Stimulated activated CD4-positive, alpha-beta T cell treated with anti-CD3 and anti-CD28 coated beads, Interleukin-4, amount 100 ng/mL, for 1 hour (primary cell): ENCODE results near the gene FOXP1.

Source experiments
- DNase-seq: peaks from one replicate; pipeline ENCODE4 v3.0.0-alpha.2; 2020

FOXP1 gene

DNA sequence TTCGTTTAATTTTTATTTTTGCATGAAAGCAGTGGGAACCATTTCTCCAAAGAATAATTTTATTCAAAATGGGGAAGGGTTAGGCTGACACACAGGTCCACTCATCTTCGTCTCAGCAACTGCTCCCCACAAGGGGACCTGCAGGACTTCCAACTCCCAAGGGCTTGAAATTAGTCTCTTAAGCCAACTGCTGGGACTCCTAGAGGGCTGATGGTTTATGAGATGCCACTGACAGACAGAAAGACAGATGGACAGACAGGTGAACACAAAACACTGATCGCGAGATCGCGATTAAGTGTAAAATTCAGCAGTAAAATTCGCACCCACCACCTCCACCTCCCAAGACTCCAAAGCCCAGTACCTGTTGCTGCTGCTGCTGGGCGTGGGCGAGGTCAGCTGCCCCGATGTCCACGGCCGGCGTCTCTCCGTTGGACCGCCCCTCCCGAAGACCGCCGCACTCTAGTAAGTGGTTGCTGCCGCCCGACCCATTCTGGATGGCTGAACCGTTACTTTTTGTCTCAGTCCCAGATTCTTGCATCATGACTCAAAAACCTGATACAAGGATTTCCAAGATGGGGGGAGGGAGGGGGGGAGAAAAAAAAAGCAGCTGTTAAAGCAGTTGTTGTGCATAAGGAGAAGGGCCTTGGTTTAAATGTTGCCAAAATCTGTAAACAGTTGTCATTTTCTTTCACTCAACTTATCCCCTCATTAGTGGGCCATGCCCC lies 385.5 kb downstream of the FOXP1 start:
- DNase-seq, result no peak

DNA sequence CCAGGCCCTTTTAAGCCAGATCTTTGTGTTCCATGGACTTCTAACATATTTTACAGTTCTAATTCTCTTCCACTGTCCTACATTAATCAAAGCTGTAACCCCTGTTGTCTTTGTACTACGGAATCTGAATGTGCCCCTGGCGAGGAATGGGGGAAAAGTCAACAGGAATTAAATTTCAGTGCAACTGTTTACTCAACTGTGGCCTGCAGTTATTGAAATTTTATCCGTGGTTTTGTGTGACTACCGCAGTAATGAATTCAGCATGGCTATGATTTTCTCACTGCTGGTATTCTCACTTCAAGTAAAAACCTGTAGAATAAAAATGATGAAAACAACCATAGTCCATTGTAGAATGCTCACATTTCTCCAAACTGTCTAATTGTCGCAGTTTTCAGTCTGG lies 388.0 kb downstream of the FOXP1 start:
- DNase-seq, result no peak

- no peak for DNase-seq
These were observed 388.7 kb downstream of the FOXP1 start for GRCh38 chr3:71194785-71195184.

GRCh38 chr3:71191031-71191482 lies 392.5 kb downstream of the FOXP1 start:
- no peak for DNase-seq

GRCh38 chr3:71189480-71189879 lies 394.0 kb downstream of the FOXP1 start:
- DNase-seq, result no peak

DNA sequence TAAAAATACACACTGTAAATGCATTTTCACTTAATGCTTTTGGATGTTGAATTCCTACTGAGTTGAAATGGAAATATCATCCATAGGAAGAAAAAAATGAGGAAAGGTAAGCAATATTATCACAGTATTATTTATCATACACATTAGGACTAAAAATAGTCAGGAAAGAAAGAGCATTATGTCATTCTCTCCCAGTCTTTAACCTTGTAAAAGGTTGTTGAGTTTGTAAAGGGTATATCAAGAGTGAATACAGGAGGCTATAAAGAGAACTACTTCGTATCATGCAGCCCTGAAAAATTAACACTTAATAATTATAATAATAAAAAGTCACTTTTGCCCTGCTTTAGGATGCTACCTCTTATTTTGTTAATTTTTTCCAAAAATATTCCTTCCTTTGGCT lies 395.8 kb downstream of the FOXP1 start:
- no peak for DNase-seq

- no peak for DNase-seq
These were observed 396.7 kb downstream of the FOXP1 start for GRCh38 chr3:71186801-71187200.

DNA sequence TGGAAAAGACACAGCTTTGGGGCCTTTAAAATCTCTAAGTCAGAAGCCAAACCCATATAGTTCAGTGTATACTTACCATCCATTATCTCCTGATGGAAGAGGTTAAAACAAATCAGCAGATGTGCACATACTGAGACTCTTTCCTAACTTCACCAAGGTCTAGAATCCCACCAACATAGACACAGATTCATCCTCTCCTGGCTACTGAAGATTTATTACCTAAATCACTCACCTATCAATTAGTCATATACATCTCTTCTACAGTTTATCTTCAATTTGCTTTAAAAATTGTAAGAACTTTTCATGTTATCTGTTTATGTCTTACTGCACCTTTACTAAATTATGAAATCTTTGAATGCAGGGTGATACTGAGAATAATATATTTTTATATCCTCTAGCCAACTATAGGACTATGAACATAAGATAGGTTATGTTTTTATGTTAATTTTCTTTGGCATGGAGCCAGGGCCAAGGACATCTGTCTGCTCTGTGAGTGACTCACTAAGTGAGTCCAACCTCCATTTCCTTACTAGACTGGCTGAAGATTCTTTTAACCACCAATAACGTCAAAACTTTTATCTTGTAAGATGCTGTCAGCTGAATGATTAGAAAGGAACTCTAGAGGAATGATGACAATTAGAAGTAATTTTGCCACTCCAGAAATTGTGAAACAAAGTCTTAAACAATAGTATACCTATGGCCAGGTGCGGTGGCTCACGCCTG lies 397.6 kb downstream of the FOXP1 start:
- DNase-seq, result no peak

- DNase-seq, result no peak
These were observed 399.3 kb downstream of the FOXP1 start for GRCh38 chr3:71184252-71184651.

DNA sequence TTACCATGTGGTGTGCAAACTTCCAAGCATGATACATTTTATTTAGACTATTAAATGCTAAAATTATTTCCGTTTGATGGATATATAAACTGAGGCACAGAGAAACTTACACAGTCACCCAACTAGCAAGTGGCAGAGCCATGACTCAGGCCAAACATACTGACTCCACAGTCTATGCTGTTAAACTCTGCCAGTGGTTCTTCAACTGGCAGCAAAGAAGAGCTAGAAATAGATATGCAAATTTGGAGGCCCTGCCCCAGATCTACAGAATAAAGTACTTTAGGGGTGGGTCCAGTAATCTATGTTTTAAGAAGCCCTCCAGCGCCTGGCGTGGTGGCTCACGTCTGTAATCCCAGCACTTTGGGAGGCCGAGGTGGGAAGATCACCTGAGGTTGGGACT lies 400.0 kb downstream of the FOXP1 start:
- DNase-seq, result no peak

DNA sequence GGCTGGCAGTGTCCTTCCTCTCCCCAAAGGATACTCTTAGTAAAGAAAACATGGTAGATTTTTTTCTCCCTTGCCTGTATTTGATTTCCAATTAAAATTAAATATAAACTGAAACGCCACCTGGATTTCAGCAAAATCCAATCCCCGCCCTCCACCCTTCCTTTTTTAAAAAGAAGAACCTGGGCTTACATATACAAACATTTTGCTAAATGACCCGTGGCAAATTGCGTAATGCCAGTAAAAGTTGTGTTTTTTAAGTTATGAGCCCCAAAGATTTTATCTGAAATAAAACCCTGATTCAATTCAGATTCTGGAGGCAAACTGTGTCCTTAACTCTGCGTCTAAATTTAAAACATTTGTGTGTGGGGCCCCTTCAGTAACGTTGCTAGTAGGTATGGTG lies 403.0 kb downstream of the FOXP1 start:
- DNase-seq, result no peak

GRCh38 chr3:71177375-71177774 lies 406.2 kb downstream of the FOXP1 start:
- DNase-seq, result no peak

- DNase-seq, result no peak
These were observed 407.2 kb downstream of the FOXP1 start for GRCh38 chr3:71176366-71176765.

DNA sequence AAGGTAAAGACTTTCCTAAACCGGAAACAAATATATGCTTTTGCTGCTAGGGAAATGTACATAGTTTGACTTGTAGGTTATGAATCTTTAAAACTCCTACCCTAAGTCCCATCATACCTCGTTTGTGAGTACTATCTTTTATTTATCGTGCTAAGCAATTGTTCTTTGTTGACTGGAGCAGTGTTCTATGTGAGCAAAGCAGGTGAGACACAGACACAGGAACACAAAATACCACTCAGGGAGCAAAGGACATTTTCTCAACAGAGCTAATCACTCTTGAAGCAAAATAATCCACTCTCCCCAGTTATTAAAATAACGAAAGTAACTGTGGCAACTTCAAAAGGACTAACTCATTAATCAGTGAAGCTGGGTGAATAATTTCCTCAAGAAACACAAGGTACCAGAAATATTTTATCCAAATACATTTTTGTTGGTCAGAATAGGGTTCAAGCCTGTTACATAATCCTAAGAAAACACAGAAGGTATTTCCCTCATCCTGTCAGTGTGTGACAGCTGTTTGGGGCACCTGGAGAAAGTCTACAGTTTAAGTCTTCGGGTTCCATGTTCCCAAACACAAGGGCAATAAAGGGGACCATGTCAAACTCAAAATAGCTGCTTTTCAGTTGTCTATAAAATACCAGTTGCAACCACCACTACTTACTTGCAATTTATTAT lies 407.7 kb downstream of the FOXP1 start:
- DNase-seq, result no peak

- DNase-seq, result no peak
These were observed 410.6 kb downstream of the FOXP1 start for GRCh38 chr3:71172951-71173350.

DNA sequence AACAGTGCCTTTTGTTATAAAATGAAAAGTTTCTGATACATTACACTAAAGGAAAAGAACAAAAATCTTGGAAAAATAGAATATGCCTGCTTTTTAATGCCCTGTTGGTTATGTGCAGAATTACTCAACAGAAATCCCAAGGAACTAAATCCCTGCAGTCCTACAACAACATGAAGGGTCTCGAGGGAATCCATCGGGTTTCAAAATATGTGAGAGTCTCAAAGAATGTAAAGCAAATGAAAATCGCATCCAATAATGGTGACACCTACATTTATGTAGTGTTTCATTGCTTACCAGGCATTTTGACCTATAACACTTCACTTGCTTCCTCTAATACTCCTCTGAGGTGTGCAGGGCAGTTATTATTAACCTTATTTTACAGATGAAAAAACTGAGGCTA lies 411.3 kb downstream of the FOXP1 start:
- DNase-seq, result no peak

DNA sequence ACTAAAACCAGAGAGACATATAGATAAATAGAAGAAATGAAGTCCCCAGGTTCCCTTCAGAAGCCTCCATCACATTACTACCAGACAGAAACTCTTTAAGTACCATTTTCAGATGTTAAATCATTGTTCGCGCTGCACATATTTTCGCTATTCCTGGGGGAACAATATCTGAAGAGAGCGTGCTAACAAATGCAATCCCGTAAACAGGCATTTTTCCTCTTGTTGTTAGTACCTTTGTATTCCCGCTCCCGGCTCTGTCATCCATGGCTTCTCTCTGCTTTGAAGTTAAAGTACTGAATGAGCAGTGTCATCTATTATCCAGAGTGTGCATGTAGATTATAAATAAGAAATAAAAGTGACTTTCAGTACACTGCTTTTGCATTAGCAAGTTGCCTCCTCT lies 412.3 kb downstream of the FOXP1 start:
- DNase-seq, result no peak

DNA sequence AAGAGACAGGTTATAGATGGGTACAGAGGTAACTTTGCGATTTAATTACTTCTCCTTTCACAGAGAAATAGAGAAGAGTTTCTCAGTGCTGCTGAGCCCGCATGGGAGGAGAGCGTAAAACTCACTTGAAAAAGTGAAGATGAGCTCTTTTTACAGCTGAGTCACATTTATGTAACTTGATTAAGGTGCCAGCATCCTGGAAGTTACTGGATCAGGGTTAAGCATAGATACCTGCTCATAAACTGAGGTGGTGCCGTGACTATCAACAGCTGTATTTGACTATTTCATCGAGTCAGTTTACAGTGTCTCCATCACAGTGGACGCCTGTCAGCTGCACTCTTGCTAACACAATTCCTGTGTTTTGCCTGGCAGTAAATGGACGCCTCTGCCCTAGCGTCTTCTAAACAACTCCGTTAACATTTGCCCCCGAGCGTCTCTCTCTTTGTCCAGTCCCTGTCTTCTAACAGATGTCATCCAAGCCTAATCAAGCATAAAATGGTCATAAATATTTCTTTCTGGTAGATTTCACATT lies 414.6 kb downstream of the FOXP1 start:
- DNase-seq, result no peak

DNA sequence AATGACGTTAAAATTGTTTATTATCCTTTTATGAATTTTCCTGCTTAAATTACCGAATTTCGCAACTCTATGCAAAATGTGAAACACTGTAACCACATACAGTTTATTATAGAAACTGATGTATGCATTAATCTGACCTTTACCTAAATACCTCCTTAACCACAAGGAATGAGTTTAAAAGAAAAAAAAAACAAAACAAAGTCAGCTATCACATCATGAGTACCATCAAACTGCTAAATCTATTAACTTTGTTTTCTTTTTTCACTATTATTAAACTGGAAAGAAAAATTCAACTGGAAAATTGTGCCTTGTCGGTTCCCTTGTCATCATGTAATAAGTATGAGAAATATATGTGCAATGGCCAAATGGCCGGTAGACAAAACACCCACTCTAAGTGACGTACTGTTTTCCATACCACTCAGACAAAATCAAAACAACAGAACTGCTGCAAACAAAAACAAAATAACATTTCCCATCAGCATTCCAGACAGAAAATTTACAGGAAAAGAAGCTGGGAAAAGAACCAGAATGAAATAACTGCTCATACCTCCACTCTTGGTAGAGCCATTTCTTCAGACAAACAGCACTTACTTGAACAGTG lies 415.3 kb downstream of the FOXP1 start:
- no peak for DNase-seq

GRCh38 chr3:71166339-71167240 lies 416.9 kb downstream of the FOXP1 start:
- DNase-seq, result no peak

DNA sequence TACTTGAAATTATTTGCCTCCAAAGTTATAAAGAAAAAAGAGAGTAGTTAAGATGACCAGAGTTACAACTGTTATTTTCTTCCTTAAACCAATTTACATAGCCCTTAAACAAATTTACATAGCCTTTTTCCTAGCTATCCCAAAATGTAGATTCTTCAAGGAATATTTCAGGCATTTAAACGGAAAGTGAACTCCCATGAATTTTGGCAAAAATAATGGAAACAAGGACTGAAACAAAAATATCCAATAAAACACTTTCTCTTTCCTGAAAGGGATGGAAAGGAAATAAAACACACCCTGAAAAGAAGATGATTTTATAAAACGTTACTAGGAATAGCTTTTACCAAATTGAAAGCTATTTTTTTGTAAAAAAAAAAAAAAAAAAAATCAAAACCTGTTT lies 418.6 kb downstream of the FOXP1 start:
- DNase-seq, result no peak

DNA sequence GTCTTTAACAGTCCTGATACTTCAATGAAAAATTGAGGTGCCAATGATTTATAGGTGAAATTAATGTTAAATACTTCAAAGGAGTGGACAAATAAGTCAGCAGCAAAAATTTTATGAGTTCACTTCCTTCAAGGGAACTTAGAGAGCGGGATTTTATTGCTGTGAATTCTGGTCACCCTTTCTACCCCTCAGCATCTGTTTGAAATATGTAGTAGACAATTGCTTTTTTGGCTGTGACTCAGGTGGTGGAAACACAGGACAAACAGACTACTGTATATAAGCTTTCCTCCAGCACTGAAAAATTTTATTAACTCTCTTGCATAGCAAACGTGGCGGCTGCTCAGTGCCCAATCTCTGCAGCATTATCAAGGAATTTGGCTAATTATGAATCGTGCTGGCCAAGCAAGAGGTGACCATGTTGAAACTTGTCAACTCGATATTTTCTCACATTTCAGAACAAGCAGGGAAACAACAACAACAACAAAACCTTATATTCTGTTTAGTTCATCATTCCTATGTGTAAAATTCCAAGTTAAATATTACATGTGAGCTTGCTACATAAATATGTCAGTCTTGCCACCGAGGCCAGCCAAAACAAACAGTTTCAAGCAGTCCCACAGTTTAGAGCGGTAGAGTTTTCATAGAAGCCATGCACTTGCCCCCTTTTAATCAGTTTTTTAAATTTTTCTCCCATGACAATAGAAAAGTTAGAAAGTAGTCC lies 420.2 kb downstream of the FOXP1 start:
- DNase-seq, result no peak
